LHCN-M2 (cell line): Measurements from ENCODE around the gene HSCB. TPM values are rescaled to one million over a fixed set of nuclear protein-coding genes. Genes with fewer than 3 reads are reported as not detected.
"Not testable (repeated sequence)": the region's sequence is repeated elsewhere in the genome, so short reads cannot be mapped to it uniquely, and the experiment has no call there.

Experiments
- DNase-seq: peaks from one replicate; pipeline ENCODE4 v3.0.0-alpha.2; 2012; ENCODE audit warnings: low read depth
- total RNA-seq: library from RNA; depleted of rRNA; stranded (reverse); fragments of >200 nt; gene quantifications from 2 replicates; pipeline ENCODE4 v1.2.3, GENCODE V29; 2014

HSCB gene
- total RNA-seq, 1 experiment from 2014 or later, result 23.9 TPM

DNA sequence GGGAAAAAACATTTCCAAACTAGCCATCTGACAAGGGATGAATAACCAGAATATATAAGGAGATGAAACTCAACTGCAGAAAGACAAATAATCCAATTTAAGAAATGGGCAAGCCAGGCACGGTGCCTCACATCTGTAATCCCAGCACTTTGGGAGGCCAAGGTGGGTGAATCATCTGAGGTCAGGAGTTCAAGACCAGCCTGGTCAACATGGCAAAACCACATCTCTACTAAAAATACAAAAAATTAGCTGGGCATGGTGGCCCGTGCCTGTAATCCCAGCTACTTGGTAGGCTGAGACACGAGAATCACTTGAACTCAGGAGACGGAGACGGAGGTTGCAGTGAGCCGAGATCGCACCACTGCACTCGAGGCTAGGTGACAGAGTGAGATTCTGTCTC lies 3.0 kb upstream of the HSCB start:
- peak; percentile 22 for DNase-seq

DNA sequence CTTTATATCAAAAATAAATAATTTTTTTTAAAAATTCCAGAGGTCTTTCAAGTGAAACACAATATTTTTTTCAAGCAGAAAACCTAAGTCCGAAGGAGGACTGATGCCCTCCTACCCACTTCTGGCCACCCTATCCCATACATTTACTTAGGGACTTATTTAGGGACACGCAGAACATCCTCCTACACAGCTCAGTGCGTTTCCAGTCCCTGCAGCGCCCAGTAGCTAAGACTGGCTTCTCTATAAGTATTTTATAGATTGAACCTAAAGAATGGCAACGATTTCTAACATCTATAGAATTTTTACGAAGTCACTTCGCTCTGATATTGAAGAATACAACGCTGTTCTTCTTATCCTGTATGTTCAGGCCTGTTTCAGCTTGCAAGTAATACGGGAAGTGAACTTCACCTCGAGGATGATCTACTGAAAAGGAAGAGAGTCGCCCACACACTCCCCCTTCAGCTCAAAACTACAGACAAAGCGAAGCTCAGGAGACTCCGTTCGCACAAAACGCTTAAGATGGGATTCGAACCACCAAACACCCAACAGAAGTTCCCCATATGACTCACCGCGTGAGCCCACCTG lies 547 bp upstream of the HSCB start:
- DNase-seq, result no peak

GRCh38 chr22:28742562-28742962 lies 723 bp downstream of the HSCB start:
- no peak for DNase-seq

GRCh38 chr22:28743852-28744251 lies 2.0 kb downstream of the HSCB start:
- DNase-seq, result no peak

- DNase-seq, result peak; percentile 79
Observed at GRCh38 chr22:28750471-28750881, 8.6 kb downstream of the HSCB start.

DNA sequence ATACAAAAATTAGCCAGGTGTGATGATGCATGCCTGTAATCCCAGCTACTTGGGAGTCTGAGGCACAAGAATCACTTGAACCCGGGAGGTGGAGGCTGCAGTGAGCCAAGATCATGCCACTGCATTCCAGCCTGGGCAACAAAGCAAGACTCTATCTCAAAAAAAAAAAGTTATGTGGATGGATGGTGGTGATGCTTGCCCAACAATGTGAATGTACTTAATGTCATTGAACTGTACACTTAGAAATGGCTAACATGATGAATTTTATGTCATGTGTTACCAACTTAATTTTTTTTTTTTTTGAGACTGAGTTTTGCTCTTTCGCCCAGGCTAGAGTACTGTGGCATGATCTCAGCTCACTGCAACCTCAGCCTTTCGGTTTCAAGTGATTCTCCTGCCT lies 12.7 kb downstream of the HSCB start:
- DNase-seq, result not testable (repeated sequence)

- DNase-seq, result peak; percentile 75
Observed at GRCh38 chr22:28759861-28760560, 18.2 kb downstream of the HSCB start.

- DNase-seq, result no peak
Observed at GRCh38 chr22:28761449-28761755, 19.6 kb downstream of the HSCB start.

DNA sequence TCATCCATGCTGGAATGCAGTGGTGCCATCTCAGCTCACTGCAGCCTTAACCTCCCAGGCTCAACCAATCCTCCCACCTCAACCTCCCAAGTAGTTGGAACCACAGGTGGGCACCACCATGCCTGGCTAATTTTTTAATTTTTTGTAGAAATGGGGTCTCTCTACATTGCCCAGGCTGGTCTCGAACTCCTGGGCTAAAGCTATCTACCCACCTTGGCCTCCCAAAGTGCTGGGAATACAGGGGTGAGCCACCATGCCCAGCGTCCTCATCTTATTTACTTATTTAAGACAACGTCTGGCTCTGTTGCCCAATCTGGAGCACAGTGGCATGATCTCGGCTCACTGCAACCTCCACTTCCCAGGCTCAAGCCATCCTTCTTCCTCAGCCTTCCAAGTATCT lies 20.2 kb downstream of the HSCB start:
- DNase-seq, result not testable (repeated sequence)

DNA sequence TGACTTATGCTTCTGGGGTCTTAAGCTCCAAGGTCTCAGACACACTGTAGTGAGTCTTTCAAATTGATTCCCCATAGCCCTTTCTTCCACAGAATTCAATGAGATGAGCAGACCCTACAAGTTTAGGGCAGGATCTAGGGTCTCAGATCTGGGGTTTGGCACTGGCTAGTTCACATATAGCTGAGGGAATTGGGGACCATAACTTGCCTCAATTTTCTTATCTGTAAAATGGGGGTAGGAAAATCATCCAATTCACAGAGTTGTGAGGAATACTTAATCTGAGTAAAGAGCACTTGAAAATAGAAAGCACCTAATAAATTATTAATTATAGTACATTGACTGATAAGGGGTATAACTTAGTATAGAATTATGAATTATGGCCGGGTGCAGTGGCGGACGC lies 24.8 kb downstream of the HSCB start:
- no peak for DNase-seq

GRCh38 chr22:28768701-28769393 lies 27.0 kb downstream of the HSCB start:
- DNase-seq, result no peak

GRCh38 chr22:28769394-28770085 lies 27.7 kb downstream of the HSCB start:
- DNase-seq, result no peak

DNA sequence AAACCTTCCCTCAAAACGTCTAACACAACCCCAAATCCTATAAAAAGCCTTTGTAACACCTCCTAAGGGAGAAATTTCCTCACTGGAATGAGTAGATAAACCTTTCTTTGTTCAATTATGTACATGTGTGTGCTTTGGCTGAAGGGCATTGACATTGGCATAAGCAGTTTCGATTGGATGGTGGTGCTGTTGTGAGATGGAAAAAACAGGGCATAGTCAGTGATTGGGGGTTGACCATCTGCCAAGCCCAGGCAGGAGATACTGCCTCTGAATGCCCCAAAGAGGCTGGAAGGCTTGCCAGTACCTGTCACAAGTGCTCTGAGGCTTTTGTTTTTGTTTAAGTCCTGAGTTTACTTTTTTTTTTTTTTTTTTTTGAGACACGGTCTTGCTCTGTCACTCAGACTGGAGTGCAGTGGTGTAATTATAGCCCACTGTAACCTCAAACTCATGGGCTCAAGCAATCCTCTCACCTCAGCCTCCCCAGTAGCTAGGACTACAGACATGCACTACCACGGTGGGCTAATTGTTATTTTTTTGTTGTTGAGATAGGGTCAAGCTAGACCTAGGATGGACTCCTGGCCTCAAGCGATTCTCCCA lies 29.5 kb downstream of the HSCB start:
- DNase-seq, result no peak

GRCh38 chr22:28772633-28773460 lies 31.0 kb downstream of the HSCB start, which contains the start of gene CCDC117:
TSS of gene CCDC117 (plus strand) at chr22:28772695. CDS start at chr22:28772850, 155 bp downstream.
- peak; percentile 94 for DNase-seq

GRCh38 chr22:28773461-28773867 lies 31.6 kb downstream of the HSCB start:
- peak; percentile 44 for DNase-seq

DNA sequence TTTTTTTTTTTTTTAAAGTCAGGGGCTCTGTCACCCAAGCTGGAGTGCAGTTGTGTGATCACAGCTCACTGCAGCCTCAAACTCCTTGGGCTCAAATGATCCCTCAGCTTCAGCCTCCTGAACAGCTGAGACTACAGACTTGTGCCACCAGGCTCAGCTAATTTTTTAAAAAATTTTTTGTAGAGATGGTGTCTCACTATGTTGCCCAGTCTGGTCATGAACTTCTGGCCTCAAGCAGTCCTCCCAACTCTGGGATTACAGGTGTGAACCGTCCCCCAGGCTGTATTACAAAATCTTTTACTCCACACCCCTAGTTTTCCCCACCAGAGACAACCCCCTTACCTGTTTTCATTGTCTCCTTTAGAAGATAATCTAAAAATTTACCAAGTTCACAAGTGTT lies 32.5 kb downstream of the HSCB start:
- no peak for DNase-seq

DNA sequence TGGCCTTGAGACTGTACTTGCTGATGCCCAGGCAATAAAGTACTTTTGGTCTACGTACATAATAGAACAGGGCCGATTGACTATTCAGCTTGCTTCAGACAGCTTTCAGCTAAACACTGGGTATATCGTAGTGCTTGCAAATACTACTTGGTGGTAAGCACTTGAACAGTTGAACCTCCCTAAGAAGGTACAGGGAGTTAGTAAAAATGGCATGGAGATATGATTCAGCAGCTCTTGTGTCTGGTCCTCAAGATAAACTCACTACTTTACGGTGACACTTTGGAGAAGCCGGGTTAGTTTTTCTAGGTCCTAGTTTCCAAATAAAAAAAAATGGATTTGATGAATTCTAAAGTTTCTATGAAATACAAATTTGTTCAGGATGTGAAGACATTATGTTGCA lies 38.0 kb downstream of the HSCB start:
- no peak for DNase-seq

DNA sequence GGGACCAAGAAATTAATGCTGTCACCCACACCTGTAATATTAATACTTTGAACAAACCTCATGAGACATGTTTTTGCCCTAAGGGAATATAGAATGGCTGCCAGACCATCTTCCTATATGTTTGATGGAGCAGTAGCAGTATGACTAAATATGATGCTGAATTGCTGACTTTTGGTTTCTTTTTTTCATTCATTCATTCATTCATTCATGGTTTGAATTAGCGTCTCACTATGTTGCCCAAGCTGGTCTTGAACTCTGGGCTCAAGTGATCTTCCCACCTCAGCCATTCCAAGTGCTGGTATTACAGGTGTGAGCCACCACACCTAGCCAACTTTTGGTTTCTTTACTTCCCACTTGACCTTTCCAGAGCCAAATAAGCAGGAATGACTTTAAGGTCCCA lies 38.5 kb downstream of the HSCB start:
- no peak for DNase-seq

DNA sequence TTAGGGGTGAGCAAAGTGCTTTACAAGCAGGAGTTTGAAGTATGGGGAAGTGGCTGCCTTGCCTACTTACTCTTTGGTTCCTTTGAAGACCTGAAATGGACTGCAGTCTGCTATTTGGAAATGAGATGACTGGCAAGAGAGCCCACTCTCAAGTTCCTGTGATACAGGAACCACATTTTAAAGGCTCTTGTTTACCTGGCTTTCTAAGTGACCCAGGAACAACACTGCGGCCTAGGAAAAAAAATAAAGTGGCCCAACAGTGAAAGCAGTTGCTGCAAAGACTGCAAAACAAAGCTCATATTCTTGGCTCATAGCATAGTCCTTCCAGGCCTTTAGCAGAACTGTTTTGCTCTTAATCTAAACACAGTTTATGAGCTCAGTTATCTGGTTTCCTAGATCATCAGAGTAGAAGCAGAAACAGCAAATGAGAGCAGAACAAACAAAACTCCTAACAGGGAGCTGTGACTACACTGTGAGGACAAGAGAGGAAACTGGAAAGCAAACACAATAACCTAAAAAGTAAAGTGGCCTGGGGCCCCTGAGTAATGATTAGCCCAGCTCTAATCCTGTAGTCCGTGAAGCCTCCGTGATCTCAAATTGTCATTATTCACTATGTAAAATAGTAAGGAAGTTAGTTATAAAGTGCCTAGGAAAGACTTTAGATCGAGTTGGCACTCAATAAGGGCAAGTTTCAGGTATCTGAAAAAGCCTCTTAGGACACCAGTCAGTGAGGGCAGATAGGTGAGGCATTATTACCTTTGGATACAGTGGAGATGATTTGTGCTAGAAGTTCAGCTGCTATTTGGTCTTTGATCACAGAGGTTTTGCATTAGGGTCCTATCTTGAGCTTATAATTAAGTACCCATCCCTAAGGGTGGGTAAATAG lies 42.2 kb downstream of the HSCB start:
- no peak for DNase-seq

DNA sequence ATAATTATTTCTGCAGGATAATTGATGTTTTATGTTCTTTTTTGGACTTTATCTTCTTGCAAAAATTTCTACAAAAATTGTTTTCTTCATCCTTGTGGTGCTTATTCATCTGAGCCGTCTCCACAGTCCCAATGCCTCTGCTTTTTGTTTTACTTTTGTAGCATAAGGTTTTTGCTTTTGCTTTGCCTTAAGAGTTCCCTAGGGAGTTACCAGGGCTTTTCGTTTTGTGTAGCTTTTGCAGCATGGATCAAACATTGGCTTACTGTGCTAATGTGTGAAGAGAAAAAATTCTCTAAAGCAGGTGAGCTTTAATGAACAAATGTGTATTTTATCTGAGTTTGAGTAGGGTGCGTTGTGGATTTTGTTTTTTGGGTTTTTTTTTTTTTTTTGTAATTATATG lies 46.8 kb downstream of the HSCB start:
- DNase-seq, result no peak
